GM21717 (cell line): ENCODE results near the gene CNTNAP4.

Source experiments
- ATAC-seq: cut with Tn5 transposase; IDR thresholded peaks from one replicate; pipeline ENCODE4 v1.9.1; 2021; ENCODE audit warnings: mild to moderate bottlenecking, moderate library complexity; ENCODE audit not compliant: unreplicated experiment

The CNTNAP4 gene

GRCh38 chr16:76387994-76388393 lies 110.8 kb downstream of the CNTNAP4 start:
- ATAC-seq = no peak

- ATAC-seq = no peak
Measured at GRCh38 chr16:76389126-76389525, 111.9 kb downstream of the CNTNAP4 start.

- ATAC-seq = no peak
Measured at GRCh38 chr16:76390476-76390875, 113.3 kb downstream of the CNTNAP4 start.

- no peak for ATAC-seq
Measured at GRCh38 chr16:76396977-76397376, 119.8 kb downstream of the CNTNAP4 start.

- no peak for ATAC-seq
Measured at GRCh38 chr16:76409706-76410105, 132.5 kb downstream of the CNTNAP4 start.

GRCh38 chr16:76421571-76421970 lies 144.4 kb downstream of the CNTNAP4 start:
- no peak for ATAC-seq

GRCh38 chr16:76428858-76429257 lies 151.7 kb downstream of the CNTNAP4 start:
- no peak for ATAC-seq

- no peak for ATAC-seq
Measured at GRCh38 chr16:76441391-76441790, 164.2 kb downstream of the CNTNAP4 start.

- no peak for ATAC-seq
Measured at GRCh38 chr16:76441876-76442275, 164.7 kb downstream of the CNTNAP4 start.

- ATAC-seq = no peak
Measured at GRCh38 chr16:76443973-76444372, 166.8 kb downstream of the CNTNAP4 start.

- no peak for ATAC-seq
Measured at GRCh38 chr16:76444832-76445231, 167.6 kb downstream of the CNTNAP4 start.

GRCh38 chr16:76445815-76446214 lies 168.6 kb downstream of the CNTNAP4 start:
- ATAC-seq = no peak

GRCh38 chr16:76446251-76446650 lies 169.1 kb downstream of the CNTNAP4 start:
- ATAC-seq = no peak

GRCh38 chr16:76450890-76451289 lies 173.7 kb downstream of the CNTNAP4 start:
- ATAC-seq = no peak

GRCh38 chr16:76455257-76455656 lies 178.1 kb downstream of the CNTNAP4 start:
- no peak for ATAC-seq

GRCh38 chr16:76456016-76456415 lies 178.8 kb downstream of the CNTNAP4 start:
- no peak for ATAC-seq

GRCh38 chr16:76459111-76459510 lies 181.9 kb downstream of the CNTNAP4 start:
- ATAC-seq = no peak

GRCh38 chr16:76461836-76462235 lies 184.6 kb downstream of the CNTNAP4 start:
- ATAC-seq = no peak

- no peak for ATAC-seq
Measured at GRCh38 chr16:76464955-76465620, 187.9 kb downstream of the CNTNAP4 start.

GRCh38 chr16:76466871-76467270 lies 189.7 kb downstream of the CNTNAP4 start:
- no peak for ATAC-seq

- ATAC-seq = no peak
Measured at GRCh38 chr16:76474048-76474447, 196.8 kb downstream of the CNTNAP4 start.

GRCh38 chr16:76478105-76478504 lies 200.9 kb downstream of the CNTNAP4 start:
- no peak for ATAC-seq

GRCh38 chr16:76483307-76483909 lies 206.2 kb downstream of the CNTNAP4 start:
- ATAC-seq = no peak
